Omental fat pad (tissue), 4 donors: Measurements from ENCODE around the gene EFNA5. TPM values are rescaled to one million over a fixed set of nuclear protein-coding genes. Genes with fewer than 3 reads are reported as not detected.

ENCODE experiments used
- ATAC-seq: fragments of 150-250 bp; one replicate; pipeline ENCODE4 v1.9.1; 2016; ENCODE audit warnings: mild to moderate bottlenecking, moderate library complexity; ENCODE audit not compliant: low FRiP score
- DNase-seq: peaks from one replicate; pipeline ENCODE4 v3.0.0-alpha.2; 2019; ENCODE audit warnings: low spot score
- total RNA-seq, 4 donors: library from RNA; depleted of rRNA; stranded (reverse); fragments of >200 nt; gene quantifications; one replicate each; pipeline ENCODE4 v1.1.0, GENCODE V29; 2016
- TF ChIP-seq, protein P1 (sequence below), 3 donors: fragments of 450-650 bp; IDR thresholded peaks; one replicate each; pipeline ENCODE4 v1.5.1; 2016 to 2017; ENCODE audit warnings: antibody characterized with exemption in 3 of 3, mild to moderate bottlenecking in 3 of 3, moderate library complexity in 2 of 3

Gene EFNA5
- total RNA-seq, 4 donors from 2014 or later, result 9.0 to 26.3 (median 14.0) TPM

DNA sequence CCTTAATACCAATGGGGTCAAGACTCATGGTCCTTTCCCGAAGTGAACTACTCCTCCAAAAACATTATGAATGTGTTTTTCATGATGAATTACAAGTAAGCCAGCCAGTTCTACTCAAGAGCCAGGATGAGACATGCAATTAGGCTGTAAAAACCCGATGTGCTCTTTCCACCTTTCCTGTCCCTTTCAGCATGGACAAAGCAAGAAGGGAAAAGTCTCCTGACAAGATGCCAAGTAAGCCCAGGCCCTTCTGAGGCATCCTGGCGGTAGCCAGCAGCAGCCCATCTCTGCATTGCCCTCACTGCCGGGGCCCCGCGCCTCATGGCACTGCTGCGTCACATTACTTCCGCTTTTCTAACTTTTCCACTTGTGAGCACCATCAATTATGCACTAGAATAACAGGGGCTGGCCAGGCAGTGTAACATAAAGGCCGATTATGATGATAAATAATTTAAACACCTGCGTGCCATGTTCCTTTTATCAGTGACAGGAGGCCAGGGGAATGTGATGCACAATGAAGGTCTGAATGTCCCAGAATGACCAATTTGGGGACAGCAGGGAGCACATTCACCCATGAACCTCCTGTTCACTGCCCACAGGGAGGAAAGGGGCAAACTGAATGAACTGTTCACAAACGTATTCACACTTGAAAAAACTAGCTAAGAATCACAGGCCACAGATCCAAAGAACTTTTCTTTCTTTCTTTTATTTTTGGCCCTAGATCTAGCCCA lies 37.4 kb downstream of the EFNA5 start:
- no peak for DNase-seq
- TF ChIP-seq, protein P1, sequence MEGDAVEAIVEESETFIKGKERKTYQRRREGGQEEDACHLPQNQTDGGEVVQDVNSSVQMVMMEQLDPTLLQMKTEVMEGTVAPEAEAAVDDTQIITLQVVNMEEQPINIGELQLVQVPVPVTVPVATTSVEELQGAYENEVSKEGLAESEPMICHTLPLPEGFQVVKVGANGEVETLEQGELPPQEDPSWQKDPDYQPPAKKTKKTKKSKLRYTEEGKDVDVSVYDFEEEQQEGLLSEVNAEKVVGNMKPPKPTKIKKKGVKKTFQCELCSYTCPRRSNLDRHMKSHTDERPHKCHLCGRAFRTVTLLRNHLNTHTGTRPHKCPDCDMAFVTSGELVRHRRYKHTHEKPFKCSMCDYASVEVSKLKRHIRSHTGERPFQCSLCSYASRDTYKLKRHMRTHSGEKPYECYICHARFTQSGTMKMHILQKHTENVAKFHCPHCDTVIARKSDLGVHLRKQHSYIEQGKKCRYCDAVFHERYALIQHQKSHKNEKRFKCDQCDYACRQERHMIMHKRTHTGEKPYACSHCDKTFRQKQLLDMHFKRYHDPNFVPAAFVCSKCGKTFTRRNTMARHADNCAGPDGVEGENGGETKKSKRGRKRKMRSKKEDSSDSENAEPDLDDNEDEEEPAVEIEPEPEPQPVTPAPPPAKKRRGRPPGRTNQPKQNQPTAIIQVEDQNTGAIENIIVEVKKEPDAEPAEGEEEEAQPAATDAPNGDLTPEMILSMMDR (IDR thresholded peaks at IDR 0.05), result no peak
- peak; percentile 87 for ATAC-seq

GRCh38 chr5:107631805-107632362 lies 38.9 kb downstream of the EFNA5 start:
- ATAC-seq (no peak), DNase-seq (no peak)
- TF ChIP-seq, protein P1 (IDR thresholded peaks at IDR 0.05), result no peak

DNA sequence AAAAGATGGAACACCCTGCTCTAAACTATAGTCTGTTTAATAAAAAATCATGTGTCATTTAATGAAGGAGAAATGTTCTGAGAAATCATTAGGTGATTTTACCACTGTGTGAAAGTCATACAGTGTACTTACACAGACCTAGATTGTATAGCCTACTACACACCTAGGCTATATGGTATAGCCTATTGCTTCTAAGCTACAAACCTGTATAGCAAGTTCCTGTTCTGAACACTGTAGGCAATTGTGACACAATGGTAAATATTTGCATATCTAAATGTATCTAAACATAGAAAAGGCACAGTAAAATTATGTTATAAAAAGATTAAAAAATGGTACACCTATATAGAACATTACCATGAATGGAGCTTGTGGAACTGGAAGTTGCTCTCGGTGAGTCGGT lies 40.6 kb downstream of the EFNA5 start:
- ATAC-seq (no peak), DNase-seq (no peak)
- TF ChIP-seq, protein P1 (IDR thresholded peaks at IDR 0.05), result no peak

DNA sequence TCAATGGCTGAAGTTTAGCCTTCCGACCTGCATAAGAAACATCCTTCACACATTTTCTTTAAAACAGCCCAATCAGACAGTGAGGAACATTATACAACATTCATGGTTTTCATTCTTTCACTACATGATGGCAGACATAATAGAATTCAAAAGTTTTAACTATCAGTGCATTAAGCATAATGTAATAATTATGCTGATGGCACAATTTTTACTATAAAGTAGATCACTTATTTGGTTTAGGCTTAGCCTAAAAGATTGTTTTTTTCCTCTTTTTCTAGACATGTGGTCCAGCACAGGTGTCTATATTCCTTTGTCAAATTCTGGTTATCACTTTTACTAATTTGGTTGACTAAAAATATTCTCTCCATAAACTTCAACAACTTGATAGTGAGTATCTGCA lies 46.5 kb downstream of the EFNA5 start:
- ATAC-seq (no peak), DNase-seq (no peak)
- TF ChIP-seq, protein P1 (IDR thresholded peaks at IDR 0.05), result no peak

DNA sequence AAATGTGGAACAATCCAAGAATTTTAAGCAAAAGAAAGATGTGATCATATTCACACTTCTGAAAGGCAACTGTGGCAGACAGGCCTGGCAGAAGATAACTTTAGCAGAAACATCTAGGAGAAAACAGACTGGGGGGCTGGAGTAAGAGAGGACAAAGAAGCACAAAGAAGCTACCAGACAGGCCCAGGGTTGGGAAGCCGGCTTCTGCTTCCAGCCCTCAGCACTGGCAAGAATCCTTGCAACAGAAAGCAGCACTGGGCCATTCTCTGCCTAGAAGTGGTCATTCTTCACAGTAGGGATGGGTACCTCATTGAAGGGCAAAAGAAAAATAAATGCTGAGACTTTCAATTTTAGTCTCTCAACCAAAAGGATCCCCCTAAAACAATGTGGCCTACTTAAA lies 49.6 kb downstream of the EFNA5 start:
- peak; percentile 35 for ATAC-seq
- DNase-seq, result no peak
- TF ChIP-seq, protein P1 (IDR thresholded peaks at IDR 0.05), result no peak

DNA sequence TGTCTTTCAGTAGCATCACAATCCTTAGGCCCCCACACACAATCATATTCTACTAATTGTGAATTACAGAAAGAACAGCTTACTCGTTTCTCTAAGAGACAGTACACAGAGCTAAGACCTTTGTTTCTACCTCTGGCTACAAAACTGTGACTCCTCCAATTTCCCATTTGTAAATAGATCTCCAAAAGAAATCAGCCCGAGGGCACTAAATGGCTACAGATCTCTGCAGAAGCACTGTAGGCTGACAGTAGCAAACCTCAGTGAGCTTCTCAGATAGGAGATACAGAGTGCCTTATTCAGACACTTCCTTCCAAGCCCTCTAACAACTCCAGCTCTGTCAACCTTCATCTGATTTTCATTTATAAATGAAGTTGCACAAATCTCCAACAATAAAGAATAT lies 51.0 kb downstream of the EFNA5 start:
- TF ChIP-seq, protein P1 (IDR thresholded peaks at IDR 0.05), result no peak
- DNase-seq, result no peak

GRCh38 chr5:107618242-107618641 lies 52.5 kb downstream of the EFNA5 start:
- TF ChIP-seq, protein P1 (IDR thresholded peaks at IDR 0.05), result no peak
- ATAC-seq (peak; percentile 43), DNase-seq (no peak)

More for the DNA sequence above, 51.0 kb downstream of the EFNA5 start:
- no peak for ATAC-seq
